Posterior vena cava (tissue), 2 donors: Measurements from ENCODE around the gene MAFF. TPM values are rescaled to one million over a fixed set of nuclear protein-coding genes. Genes with fewer than 3 reads are reported as not detected.
A peak's percentile ranks its signal among the peaks of the same experiment; 100 is the strongest.
"Not testable (repeated sequence)": the region's sequence is repeated elsewhere in the genome, so short reads cannot be mapped to it uniquely, and the experiment has no call there.

ENCODE experiments used
- DNase-seq: peaks from one replicate; pipeline ENCODE4 v3.0.0-alpha.2; 2020; ENCODE audit warnings: low spot score
- intact Hi-C, 2 donors: fragments of 100-400 bp; cut with DNase I; formaldehyde crosslinking; loops; one replicate each; pipeline versions ENCODE4 v1.14.1 to v1.14.2; 2022 to 2023
- total RNA-seq, 2 donors: library from RNA; stranded (reverse); fragmentation: NEBNext Ultra II Directional; extraction: Animal tissue kit (Norgen Biotek cat#: 25700); gene quantifications; one replicate each; pipeline ENCODE4 v1.2.1, GENCODE V29; 2021
- donor health status: DM: yes; HTN: yes; CAD: no.
- donor health status: DM: yes; HTN: yes; CAD: no.

MAFF gene
- total RNA-seq, 2 donors from 2014 or later = 22.1 to 72.7 TPM

GRCh38 chr22:38233856-38234255, 32.1 kb downstream of the MAFF start:
- DNase-seq, intact Hi-C loops: not testable (repeated sequence)

GRCh38 chr22:38235240-38235850, 33.6 kb downstream of the MAFF start:
- intact Hi-C loops = no loop called here
- no peak for DNase-seq

GRCh38 chr22:38236786-38237185, 35.0 kb downstream of the MAFF start:
- intact Hi-C loops = loop anchor here in 1 of 2 donors (1.0 kb wide), 1 partner anchor 24 kb away; no protein-coding TSS in a partner anchor
- DNase-seq = no peak

GRCh38 chr22:38238519-38239071, 36.8 kb downstream of the MAFF start:
- intact Hi-C loops = no loop called here
- DNase-seq = no peak

- no peak for DNase-seq
- intact Hi-C loops = no loop called here
Measured at GRCh38 chr22:38239101-38239761, 37.4 kb downstream of the MAFF start.

GRCh38 chr22:38240734-38241252, 39.0 kb downstream of the MAFF start:
- DNase-seq = no peak
- intact Hi-C loops = no loop called here

- intact Hi-C loops = no loop called here
- DNase-seq = no peak
Measured at GRCh38 chr22:38243007-38243765, 41.4 kb downstream of the MAFF start.

GRCh38 chr22:38244106-38244505, 42.3 kb downstream of the MAFF start:
- intact Hi-C loops = no loop called here
- DNase-seq = no peak

- intact Hi-C loops = no loop called here
- no peak for DNase-seq
Measured at GRCh38 chr22:38246046-38246658, 44.4 kb downstream of the MAFF start.

GRCh38 chr22:38246692-38247091, 44.9 kb downstream of the MAFF start:
- intact Hi-C loops = no loop called here
- peak; percentile 91 for DNase-seq

GRCh38 chr22:38247713-38248112, 45.9 kb downstream of the MAFF start:
- no peak for DNase-seq
- intact Hi-C loops = no loop called here

- intact Hi-C loops = no loop called here
Measured at GRCh38 chr22:38248280-38248679, 46.5 kb downstream of the MAFF start.

GRCh38 chr22:38249301-38249700, 47.5 kb downstream of the MAFF start:
- DNase-seq = no peak
- intact Hi-C loops = no loop called here

More at GRCh38 chr22:38248280-38248679, 46.5 kb downstream of the MAFF start:
- no peak for DNase-seq

- intact Hi-C loops = no loop called here
Measured at GRCh38 chr22:38249803-38250642, 48.2 kb downstream of the MAFF start.

GRCh38 chr22:38250643-38251340, 49.0 kb downstream of the MAFF start:
- intact Hi-C loops = no loop called here
- DNase-seq = no peak

More at GRCh38 chr22:38249803-38250642, 48.2 kb downstream of the MAFF start:
- no peak for DNase-seq

GRCh38 chr22:38251341-38251692, 49.5 kb downstream of the MAFF start:
- DNase-seq = no peak
- intact Hi-C loops = no loop called here

- intact Hi-C loops = no loop called here
- DNase-seq = no peak
Measured at GRCh38 chr22:38255697-38256096, 53.9 kb downstream of the MAFF start.

GRCh38 chr22:38257181-38257580, 55.4 kb downstream of the MAFF start:
- DNase-seq = peak; percentile 67
- intact Hi-C loops = no loop called here
